Astrocyte (in vitro differentiated cells and primary cell): Measurements from ENCODE around the gene PELO. TPM values are rescaled to one million over a fixed set of nuclear protein-coding genes. Genes with fewer than 3 reads are reported as not detected.

Experiments
- DNase-seq: peaks from one replicate; pipeline ENCODE4 v3.0.0-alpha.2; 2010; ENCODE audit warnings: low read depth
- FAIRE-seq: peaks from 2 replicates; lab custom pipeline; 2011; peaks lifted over from hg19 to GRCh38; lab: Jason Lieb, UNC
- H2AFZ ChIP-seq: 2 replicates; pipeline ENCODE4 v1.6.0; 2012; ENCODE audit warnings: low read depth, low read length, inconsistent platforms
- H3K27ac ChIP-seq: 2 replicates; pipeline ENCODE4 v1.5.1; 2011; ENCODE audit warnings: low read depth, low read length, inconsistent platforms
- H3K27me3 ChIP-seq: 2 replicates; pipeline ENCODE4 v1.6.0; 2011; ENCODE audit warnings: low read length, inconsistent platforms; ENCODE audit not compliant: insufficient read depth
- H3K36me3 ChIP-seq: 2 replicates; pipeline ENCODE4 v1.5.1; 2011; ENCODE audit warnings: low read length, inconsistent platforms; ENCODE audit not compliant: insufficient read depth
- H3K4me1 ChIP-seq: 2 replicates; pipeline ENCODE4 v1.5.1; 2011; ENCODE audit warnings: low read length, inconsistent platforms; ENCODE audit not compliant: insufficient read depth
- H3K4me2 ChIP-seq: 2 replicates; pipeline ENCODE4 v1.6.0; 2012; ENCODE audit warnings: low read length, inconsistent platforms
- H3K4me3 ChIP-seq: 2 replicates; pipeline ENCODE4 v1.5.1; 2011; ENCODE audit warnings: low read depth, mild to moderate bottlenecking, low read length, inconsistent platforms; ENCODE audit not compliant: insufficient read depth
- H3K79me2 ChIP-seq: 2 replicates; pipeline ENCODE4 v1.6.0; 2012; ENCODE audit warnings: mild to moderate bottlenecking, low read length, inconsistent platforms; ENCODE audit not compliant: insufficient read depth
- H3K9ac ChIP-seq: 2 replicates; pipeline ENCODE4 v1.6.0; 2012; ENCODE audit warnings: mild to moderate bottlenecking, low read length, inconsistent platforms
- H3K9me3 ChIP-seq: 2 replicates; pipeline ENCODE4 v1.5.1; 2012; ENCODE audit warnings: low read depth, mild to moderate bottlenecking, low read length, inconsistent platforms; ENCODE audit not compliant: insufficient read depth
- H4K20me1 ChIP-seq: 2 replicates; pipeline ENCODE4 v1.6.0; 2012; ENCODE audit warnings: low read length, inconsistent platforms; ENCODE audit not compliant: insufficient read depth
- H3K27ac Mint-ChIP-seq: one replicate; pipeline ENCODE4 v1.8.0; 2021; ENCODE audit warnings: mild to moderate bottlenecking, mixed read lengths; ENCODE audit not compliant: unreplicated experiment
- H3K27me3 Mint-ChIP-seq: one replicate; pipeline ENCODE4 v1.8.0; 2021; ENCODE audit warnings: low read depth, mixed read lengths; ENCODE audit not compliant: unreplicated experiment
- H3K36me3 Mint-ChIP-seq: one replicate; pipeline ENCODE4 v1.8.0; 2021; ENCODE audit warnings: low read depth, mixed read lengths; ENCODE audit not compliant: unreplicated experiment
- H3K4me1 Mint-ChIP-seq: one replicate; pipeline ENCODE4 v1.8.0; 2021; ENCODE audit warnings: low read depth, mixed read lengths; ENCODE audit not compliant: unreplicated experiment
- H3K4me3 Mint-ChIP-seq: one replicate; pipeline ENCODE4 v1.8.0; 2021; ENCODE audit warnings: mild to moderate bottlenecking, moderate library complexity, mixed read lengths; ENCODE audit not compliant: unreplicated experiment
- H3K9me3 Mint-ChIP-seq: one replicate; pipeline ENCODE4 v1.8.0; 2021; ENCODE audit warnings: mild to moderate bottlenecking, mixed read lengths; ENCODE audit not compliant: unreplicated experiment
- EZH2 ChIP-seq: IDR thresholded peaks from 2 replicates; pipeline ENCODE4 v1.6.1; 2012; ENCODE audit warnings: mild to moderate bottlenecking, low read length, inconsistent platforms; ENCODE audit not compliant: insufficient read depth
- total RNA-seq: library from RNA; stranded (reverse); gene quantifications from 2 replicates; pipeline ENCODE4 v1.2.1, GENCODE V29; 2021
- TF ChIP-seq, protein P1 (sequence below): IDR thresholded peaks from 2 replicates; pipeline ENCODE4 v1.5.1; 2011; ENCODE audit warnings: low read depth, mild to moderate bottlenecking, inconsistent platforms, low read length, moderate library complexity; ENCODE audit not compliant: insufficient read depth

The PELO gene
- total RNA-seq, 1 donor from 2014 or later = 75.8 TPM

DNA sequence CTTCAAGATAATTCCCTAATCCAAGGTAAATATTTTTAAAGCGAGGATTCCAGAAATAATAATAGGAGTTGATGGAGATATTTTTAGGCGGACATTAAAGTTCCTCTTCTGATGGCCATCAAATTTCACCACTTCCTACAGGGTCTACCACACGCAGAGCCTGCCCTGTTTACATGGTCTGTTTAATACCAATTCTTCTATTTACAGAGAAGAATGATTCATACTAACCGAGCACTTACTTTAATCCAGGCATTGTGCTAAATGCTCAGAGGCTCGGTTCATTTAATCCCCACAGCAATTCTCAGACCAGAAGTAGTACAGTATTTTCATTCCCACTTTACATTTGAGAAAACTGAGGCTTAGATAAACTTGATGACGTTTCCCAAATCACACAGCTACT is 3.0 kb upstream of the PELO start:
- Histone ChIP-seq H3K9ac (no peak overlapping the region), H4K20me1 (no peaks in the 10 kb centered on the region), H2AFZ (no peak overlapping the region), H3K79me2 (peaks cover 3% of the 10 kb centered on the region), H3K4me3 (no peak overlapping the region), H3K4me1 (peaks cover 12% of the 10 kb centered on the region), H3K27ac (no peak overlapping the region), H3K36me3 (no peaks in the 10 kb centered on the region), H3K4me2 (no peak overlapping the region), H3K27me3 (no peaks in the 10 kb centered on the region), H3K9me3 (no peaks in the 10 kb centered on the region)
- H3K4me1 Mint-ChIP-seq = peaks cover 8% of the 10 kb centered on the region
- H3K4me3 Mint-ChIP-seq = no peak overlapping the region
- H3K27me3 Mint-ChIP-seq = no peaks in the 10 kb centered on the region
- FAIRE-seq (no peak), DNase-seq (no peak)
- no peak for TF ChIP-seq EZH2
- TF ChIP-seq, protein P1, sequence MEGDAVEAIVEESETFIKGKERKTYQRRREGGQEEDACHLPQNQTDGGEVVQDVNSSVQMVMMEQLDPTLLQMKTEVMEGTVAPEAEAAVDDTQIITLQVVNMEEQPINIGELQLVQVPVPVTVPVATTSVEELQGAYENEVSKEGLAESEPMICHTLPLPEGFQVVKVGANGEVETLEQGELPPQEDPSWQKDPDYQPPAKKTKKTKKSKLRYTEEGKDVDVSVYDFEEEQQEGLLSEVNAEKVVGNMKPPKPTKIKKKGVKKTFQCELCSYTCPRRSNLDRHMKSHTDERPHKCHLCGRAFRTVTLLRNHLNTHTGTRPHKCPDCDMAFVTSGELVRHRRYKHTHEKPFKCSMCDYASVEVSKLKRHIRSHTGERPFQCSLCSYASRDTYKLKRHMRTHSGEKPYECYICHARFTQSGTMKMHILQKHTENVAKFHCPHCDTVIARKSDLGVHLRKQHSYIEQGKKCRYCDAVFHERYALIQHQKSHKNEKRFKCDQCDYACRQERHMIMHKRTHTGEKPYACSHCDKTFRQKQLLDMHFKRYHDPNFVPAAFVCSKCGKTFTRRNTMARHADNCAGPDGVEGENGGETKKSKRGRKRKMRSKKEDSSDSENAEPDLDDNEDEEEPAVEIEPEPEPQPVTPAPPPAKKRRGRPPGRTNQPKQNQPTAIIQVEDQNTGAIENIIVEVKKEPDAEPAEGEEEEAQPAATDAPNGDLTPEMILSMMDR = no peak
- H3K36me3 Mint-ChIP-seq = peaks cover 2% of the 10 kb centered on the region
- no peaks in the 10 kb centered on the region for H3K9me3 Mint-ChIP-seq
- no peak overlapping the region for H3K27ac Mint-ChIP-seq

DNA sequence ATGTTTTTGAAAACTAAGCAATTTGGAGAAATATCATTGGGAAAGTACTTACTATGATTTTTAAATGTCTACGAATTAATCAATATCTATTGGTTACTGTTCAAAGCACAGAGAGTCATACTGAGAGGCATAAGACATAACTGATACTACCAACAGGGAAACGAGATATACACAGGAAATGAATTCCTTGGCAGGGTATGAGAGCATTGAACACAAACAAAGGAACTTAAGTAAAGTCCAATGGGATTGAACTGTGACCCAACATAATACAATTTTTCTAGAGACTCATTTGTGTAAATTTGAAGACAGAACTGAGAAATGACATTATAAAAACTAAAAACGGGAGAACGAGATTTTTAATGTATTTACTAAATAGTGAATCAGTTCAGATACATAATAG is 1.3 kb upstream of the PELO start:
- Mint-ChIP-seq H3K27ac (no peak overlapping the region), H3K4me1 (peaks cover 16% of the 10 kb centered on the region), H3K27me3 (no peaks in the 10 kb centered on the region), H3K9me3 (no peaks in the 10 kb centered on the region), H3K36me3 (peaks cover 4% of the 10 kb centered on the region), H3K4me3 (peak overlapping the region; percentile 31)
- Histone ChIP-seq H3K9ac (no peak overlapping the region), H3K9me3 (no peaks in the 10 kb centered on the region), H3K27ac (no peak overlapping the region), H3K27me3 (no peaks in the 10 kb centered on the region), H3K4me2 (no peak overlapping the region), H3K4me3 (no peak overlapping the region), H3K79me2 (peaks cover 14% of the 10 kb centered on the region), H3K36me3 (no peaks in the 10 kb centered on the region), H3K4me1 (peaks cover 12% of the 10 kb centered on the region), H2AFZ (no peak overlapping the region), H4K20me1 (no peaks in the 10 kb centered on the region)
- TF ChIP-seq EZH2 = no peak
- TF ChIP-seq, protein P1 = no peak
- DNase-seq (no peak), FAIRE-seq (peak; percentile 13)

DNA sequence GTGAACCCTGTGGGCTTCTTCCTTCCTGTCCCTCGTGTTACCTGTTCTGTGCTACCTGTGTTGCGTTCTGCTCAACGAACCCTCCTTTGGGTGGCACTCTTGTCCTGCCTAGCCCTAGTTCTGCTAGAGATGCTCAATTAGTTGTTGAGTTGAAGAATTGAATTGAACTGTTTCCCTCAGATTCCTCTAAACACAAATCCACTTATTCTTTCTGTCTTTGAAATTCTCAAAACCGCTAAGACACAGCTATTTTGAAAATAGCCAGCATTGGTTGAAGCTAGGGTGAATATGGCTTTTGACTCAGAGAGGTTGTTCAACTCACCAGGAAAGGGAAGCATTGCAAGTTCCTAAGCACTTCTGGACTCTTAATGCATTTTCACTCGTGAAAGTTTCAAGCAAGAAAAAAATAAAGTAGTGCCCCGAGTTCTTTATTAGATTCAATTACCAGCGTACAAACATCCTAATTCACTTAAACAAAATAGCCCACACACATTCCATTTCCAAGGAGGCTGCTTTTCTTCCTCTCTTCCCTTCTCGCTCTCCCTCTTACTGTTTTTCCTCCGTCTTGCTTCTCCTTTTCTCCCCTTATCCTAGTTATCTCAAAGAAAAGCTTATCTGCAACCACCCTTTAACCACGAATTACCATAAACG is 642 bp upstream of the PELO start:
- FAIRE-seq (no peak), DNase-seq (no peak)
- no peaks in the 10 kb centered on the region for H3K27me3 Mint-ChIP-seq
- no peak overlapping the region for H3K27ac Mint-ChIP-seq
- H3K4me1 ChIP-seq = peaks cover 12% of the 10 kb centered on the region
- peak overlapping the region; percentile 93 for H2AFZ ChIP-seq
- H3K27ac ChIP-seq = peak overlapping the region; percentile 79
- TF ChIP-seq EZH2 = no peak
- H3K9me3 Mint-ChIP-seq = no peaks in the 10 kb centered on the region
- H3K4me3 Mint-ChIP-seq = peak overlapping the region; percentile 94
- peaks cover 17% of the 10 kb centered on the region for H3K4me1 Mint-ChIP-seq
- H3K36me3 ChIP-seq = no peaks in the 10 kb centered on the region
- H3K9ac ChIP-seq = peak overlapping the region; percentile 89
- peak overlapping the region; percentile 97 for H3K4me2 ChIP-seq
- peak overlapping the region; percentile 91 for H3K4me3 ChIP-seq
- peaks cover 4% of the 10 kb centered on the region for H3K36me3 Mint-ChIP-seq
- H4K20me1 ChIP-seq = no peaks in the 10 kb centered on the region
- H3K27me3 ChIP-seq = no peaks in the 10 kb centered on the region
- H3K79me2 ChIP-seq = peaks cover 14% of the 10 kb centered on the region
- no peaks in the 10 kb centered on the region for H3K9me3 ChIP-seq
